HG03175 (cell line): ENCODE measurements around the gene PTPRF.

ENCODE experiments used
- ATAC-seq: cut with Tn5 transposase; IDR thresholded peaks from one replicate; pipeline ENCODE4 v1.9.1; 2021; ENCODE audit warnings: mild to moderate bottlenecking, moderate library complexity; ENCODE audit not compliant: unreplicated experiment

Gene PTPRF

DNA sequence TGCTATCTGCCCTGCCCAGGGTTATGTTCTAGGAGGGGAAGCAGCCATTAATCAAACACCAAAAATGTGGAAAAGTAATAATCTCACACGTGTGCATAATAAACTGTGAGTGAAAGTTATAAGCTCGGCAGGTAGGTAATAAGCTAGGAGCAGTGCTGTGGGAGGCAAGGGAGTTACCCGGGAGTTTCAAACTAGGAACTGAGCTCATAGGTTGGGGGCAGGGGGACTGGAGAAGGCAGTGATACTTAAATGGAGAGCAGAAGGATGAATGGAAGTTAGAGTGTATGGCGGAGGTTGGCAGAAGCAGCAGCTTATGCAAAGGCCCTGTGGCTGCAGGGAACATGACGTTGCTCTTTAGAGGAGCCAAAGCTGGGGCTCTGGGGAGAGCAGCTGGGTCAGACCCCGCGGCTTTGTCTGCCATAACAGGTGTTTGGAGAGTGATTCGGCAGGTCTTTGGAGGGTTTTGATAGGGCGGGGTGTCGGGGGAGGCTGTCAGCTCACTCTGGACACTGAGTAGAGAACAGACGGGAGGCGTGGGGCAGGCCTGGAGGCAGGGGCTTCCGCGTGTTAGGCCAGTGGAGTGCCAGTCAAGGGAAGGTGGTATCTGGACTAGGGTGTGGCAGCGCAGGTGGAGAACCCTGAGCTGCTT lies 20.0 kb downstream of the PTPRF start:
- ATAC-seq, result no peak

GRCh38 chr1:43551396-43551888 lies 20.8 kb downstream of the PTPRF start:
- no peak for ATAC-seq

DNA sequence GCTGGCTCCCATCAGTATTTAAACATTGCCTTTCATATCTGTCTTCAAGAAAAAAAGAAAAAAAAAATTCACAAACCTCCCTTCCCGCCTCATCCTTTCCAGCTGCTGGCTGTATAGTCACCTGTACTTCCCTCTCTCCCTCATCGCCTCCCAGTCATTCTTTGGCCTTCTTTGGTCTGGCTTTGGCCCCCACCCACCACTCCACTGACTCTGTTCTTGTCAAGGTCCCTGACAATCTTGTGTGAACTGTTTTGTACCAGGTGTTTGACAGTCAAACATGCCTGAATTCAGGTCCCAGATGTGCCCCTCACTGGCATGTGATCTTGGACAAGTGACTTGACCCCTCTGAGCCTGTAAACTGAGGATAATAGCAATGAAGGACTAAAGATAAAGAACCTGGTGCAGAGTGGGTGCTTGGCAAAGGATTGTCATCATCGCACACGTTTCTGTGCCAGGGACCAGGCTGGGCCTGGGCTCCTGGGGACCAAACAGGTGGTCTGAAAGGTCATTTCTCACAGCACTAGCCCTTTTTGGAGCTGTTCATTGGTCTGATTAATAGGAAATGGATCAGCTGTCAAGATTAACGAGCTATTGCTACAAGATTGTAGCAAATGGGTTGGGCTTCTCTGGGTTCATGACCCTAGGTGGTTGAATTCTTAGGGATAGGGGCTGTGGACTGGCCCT lies 21.5 kb downstream of the PTPRF start:
- ATAC-seq, result no peak

GRCh38 chr1:43552813-43553212 lies 22.1 kb downstream of the PTPRF start:
- ATAC-seq, result no peak

DNA sequence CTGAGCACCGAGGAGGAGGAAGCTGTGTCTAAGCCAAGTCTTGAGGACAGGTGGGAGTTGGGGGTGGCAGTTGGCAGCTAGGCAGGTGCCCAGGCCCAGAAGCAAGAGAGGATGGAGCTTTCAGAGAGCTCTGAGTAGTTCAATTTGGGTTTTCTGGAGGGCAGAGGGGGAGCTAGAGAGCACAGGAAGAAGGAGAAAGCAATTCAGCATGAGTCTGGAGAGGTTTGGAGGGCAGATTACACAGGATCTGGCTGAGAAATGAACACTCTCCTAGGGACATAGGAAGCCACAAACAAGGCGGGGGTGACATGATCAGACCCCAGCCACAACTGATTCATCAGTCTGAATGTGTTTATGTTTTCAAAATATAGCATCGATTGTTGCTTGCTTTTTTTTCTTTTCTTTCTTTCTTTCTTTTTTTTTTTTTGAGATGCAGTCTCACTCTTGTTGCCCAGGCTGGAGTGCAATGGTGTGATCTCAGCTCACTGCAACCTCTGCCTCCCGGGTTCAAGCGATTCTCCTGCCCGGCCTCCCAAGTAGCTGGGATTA lies 23.8 kb downstream of the PTPRF start:
- no peak for ATAC-seq

GRCh38 chr1:43556782-43557181 lies 26.1 kb downstream of the PTPRF start:
- no peak for ATAC-seq

GRCh38 chr1:43557744-43558245 lies 27.1 kb downstream of the PTPRF start:
- no peak for ATAC-seq

DNA sequence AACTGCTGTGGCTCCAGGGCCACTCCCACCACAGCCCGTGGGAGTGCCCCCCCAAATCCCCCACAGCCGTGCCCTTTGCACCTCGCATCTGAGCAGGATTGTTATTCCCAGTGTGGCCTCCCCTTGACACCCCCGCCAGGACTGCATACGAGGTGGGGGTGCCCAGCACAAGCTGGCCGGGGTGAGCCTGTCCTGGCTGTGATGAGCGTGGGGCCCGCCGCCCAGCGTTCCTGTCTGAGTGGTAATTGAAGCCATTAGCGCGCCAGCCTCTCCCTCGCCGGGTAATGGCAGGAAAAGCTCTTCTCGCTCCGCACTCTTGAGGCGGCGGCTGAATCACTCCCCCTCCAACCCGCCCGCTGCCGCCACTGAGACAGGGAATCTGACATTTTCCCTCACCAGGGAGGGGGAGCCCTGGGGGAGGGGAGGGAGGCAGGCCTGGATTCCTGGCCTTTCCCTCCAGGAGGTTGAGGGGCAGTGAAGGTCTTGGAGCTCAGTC lies 27.7 kb downstream of the PTPRF start:
- no peak for ATAC-seq

- no peak for ATAC-seq
These were observed 29.0 kb downstream of the PTPRF start for GRCh38 chr1:43559714-43560113.

- no peak for ATAC-seq
These were observed 29.6 kb downstream of the PTPRF start for GRCh38 chr1:43560286-43560685.

- ATAC-seq, result no peak
These were observed 33.3 kb downstream of the PTPRF start for GRCh38 chr1:43563876-43564539.

DNA sequence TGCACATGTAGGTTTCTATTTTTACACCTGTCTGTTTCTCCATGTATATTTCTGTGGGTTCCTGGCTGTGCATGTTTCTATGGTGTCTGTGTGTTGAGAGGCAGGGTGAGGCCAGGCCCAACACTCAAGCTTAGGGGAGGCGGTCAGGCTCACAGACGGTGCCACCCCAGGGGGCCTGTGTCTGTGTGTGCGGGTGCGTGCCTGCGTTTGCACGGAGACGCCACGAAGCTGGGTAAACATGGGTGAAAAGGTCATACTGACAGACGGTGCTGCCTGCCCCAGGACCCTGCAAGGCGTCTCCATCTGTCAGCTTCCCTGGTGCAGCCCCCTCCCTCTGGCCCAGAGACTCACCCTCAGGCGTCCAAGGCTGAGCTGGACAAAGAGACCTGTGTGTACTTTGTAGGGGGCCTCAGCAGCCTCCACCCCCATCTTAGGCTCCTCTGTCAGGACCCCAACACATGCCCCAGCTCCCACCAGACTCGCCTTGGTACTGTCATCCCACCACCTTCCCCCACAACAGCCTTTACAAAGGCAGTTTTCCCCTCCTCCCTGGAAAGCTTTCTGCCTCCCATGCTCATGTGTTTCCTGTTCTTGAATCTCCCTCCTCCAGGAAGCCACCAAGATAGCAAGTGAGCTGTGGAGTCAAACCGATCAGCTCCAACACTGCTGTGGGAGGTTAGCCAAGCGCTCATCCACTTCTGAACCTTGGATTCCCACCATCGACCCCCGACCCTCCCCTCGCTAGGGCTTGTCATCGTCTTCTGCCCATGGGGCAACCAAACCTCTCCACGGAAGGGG lies 34.1 kb downstream of the PTPRF start:
- no peak for ATAC-seq

DNA sequence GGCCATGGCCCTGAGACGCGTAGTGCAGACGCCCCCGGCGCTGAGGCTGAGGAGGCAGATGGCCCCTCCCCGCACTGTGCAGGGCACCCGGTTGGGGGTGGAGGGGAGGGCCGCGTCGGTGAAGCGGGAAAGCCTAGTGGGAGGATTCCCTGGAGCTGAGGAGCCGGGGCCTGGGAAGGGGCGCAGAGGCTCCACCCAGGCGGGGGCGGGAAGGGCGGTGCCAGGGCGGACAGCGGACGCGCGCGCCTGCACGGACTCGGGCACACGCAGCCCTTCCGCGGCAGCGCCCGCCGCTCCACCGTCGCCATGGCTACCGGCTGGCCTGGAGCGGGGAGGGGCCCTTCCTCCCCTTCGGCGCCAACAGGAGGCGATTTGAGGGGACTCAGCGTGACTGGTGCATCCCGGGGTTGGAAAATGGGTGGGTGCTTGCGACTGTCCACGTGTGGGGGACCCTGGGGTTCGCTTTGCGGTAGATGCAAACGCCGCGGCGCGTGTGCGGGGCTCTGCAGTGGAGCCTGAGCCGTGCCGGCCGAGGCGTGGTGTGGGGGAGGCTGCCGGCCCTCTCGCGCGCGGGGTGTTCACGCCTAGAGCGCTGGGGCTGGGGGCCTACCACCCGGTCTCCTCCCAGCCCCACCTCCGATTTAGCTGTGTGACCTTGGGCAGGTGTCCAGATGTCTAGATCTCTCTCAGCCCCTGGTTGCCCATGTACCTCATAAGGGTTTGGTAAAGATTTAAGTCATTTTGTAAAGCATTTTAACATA lies 35.1 kb downstream of the PTPRF start:
- ATAC-seq, result no peak

DNA sequence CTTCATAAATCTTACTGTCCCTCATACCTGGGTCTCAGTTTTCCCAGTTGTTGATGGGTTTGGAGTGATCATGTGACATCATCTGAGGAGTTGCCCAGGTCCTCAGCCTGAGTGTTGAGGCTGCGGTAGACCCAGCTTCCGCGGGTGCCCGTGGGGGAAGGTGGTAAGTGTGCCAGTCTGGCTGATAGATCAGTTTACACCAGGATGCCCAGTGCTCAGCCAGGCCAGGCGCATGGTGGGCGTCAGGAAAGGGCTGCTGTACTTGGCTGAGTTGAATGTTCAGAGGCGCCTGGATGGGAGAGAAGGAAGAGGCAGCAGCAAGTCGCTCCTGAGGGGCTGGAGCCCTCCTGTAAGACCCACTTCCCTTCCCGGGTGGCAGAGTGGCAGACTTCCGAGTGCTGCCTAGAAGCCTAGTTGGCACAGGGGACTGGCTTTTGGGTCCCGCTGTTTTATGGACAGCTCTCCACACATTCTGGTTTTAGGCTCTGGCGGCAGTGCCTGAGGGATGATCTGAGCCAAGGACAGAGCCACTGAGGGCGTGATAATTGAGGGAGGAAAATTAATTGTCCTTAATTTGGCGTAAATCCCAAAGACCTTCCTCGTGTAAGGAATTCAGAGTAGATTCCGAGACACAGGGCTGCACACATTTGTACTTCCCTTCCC lies 35.8 kb downstream of the PTPRF start:
- no peak for ATAC-seq

GRCh38 chr1:43569175-43569574 lies 38.5 kb downstream of the PTPRF start:
- ATAC-seq, result no peak

- no peak for ATAC-seq
These were observed 39.6 kb downstream of the PTPRF start for GRCh38 chr1:43570277-43570676.

- no peak for ATAC-seq
These were observed 40.0 kb downstream of the PTPRF start for GRCh38 chr1:43570715-43571114.

- ATAC-seq, result no peak
These were observed 41.4 kb downstream of the PTPRF start for GRCh38 chr1:43572084-43572483.

DNA sequence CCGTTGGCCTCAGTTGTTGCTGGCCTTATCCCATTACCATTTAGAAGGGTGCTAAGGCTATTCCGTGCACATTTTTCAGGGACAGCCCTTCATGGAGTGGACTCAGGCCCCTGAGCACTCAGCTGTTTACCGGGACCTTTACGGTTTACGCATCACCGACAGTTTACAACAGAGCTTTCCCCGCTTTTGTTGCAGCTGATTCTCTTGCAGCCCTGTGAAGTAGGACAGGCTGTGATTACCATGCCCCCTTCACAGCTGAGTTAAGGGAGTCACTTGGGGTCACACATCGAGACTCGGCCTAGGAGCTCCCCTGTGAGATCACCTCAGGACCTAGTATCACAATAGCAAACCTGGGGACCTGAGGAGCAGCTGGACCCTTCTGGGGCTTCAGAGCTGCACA lies 41.9 kb downstream of the PTPRF start:
- ATAC-seq, result no peak
